GM10266 (cell line): ENCODE measurements around the gene COPS3.

Experiments
- DNase-seq: peaks from one replicate; pipeline ENCODE4 v3.0.0; 2012; ENCODE audit errors: extremely low spot score
- CTCF ChIP-seq: IDR thresholded peaks from 2 replicates; pipeline ENCODE4 v1.5.1; 2012; ENCODE audit warnings: mild to moderate bottlenecking, low read depth; ENCODE audit not compliant: control insufficient read depth, insufficient read depth; ENCODE audit errors: missing control alignments

The COPS3 gene

GRCh38 chr17:17300624-17301568, 19.9 kb upstream of the COPS3 start:
- DNase-seq: peak; percentile 63

DNA sequence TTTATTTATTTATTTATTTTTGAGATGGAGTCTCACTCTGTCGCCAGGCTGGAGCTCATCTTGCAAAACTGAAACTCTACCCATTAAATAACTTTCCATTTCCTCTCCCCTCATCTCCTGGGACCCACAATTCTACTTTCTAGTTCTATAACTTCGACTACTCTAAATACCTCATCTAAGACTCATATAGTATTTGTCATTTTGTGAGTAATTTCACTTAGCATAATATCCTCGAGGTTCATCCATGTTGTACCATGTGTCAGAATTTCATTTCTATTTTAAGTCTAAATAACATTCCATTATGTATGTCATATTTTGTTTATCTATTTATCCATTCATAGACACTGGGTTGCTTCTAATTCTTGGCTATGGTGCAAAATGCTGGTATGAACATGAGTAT, 17.1 kb upstream of the COPS3 start:
- no peak for DNase-seq
- no peak for TF ChIP-seq CTCF

More at GRCh38 chr17:17300624-17301568, 19.9 kb upstream of the COPS3 start:
- TF ChIP-seq CTCF: no peak

DNA sequence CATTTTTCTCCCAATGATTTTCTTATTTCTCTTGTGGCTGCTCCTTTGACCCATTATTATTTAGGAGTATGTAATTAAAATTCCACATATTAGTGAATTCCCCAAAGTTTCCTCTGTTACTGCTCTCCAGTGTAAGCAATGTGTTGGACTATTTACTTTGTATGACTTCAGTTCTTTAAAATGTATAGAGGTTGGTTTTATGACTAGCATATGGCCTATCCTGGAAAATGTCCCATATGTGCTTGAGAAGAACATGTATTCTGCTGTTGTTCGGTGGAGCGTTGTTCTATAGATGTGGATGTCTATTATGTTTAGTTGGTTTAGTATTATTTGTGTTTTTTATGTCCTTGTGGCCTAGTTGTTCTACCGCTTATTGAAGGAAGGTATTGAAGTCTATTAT, 16.2 kb upstream of the COPS3 start:
- TF ChIP-seq CTCF: no peak
- DNase-seq: no peak

DNA sequence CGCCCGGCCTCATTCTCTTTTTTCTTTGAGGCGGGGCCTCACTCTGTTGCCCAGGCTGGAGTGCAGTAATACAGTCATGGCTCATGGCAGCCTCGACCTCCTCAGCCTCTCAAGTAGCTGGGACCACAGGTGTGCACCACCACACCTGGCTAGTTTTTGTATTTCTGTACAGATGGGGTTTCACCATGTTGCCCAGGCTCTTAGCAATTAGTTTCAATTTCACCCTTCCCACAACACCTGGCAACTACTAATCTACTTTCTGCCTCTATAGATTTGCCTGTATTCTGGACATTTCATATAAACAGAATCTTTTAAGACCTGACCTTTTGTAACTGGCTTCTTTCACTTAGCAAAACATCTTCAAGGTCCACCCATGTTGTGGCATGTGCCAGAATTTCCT, 14.1 kb upstream of the COPS3 start:
- no peak for TF ChIP-seq CTCF
- DNase-seq: no peak

DNA sequence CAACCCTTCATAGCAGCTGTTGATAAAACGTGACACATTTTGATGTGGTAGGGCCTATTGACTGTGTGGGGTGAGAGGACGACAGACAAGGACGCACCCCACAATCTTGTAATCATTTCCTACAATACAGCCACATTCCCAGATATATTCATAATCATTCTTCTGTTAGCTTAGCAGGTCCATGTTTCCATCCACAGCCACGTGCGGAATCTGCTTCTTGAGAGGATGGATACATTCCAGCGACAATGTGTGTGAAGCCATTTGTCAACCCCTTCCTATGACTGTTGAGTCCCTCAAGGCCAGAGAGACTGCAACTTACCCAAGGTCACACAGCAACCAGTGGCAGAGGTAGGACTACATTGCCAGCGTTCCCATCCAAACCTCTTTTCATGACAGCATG, 8.7 kb upstream of the COPS3 start:
- DNase-seq: no peak
- TF ChIP-seq CTCF: no peak

GRCh38 chr17:17289086-17289485, 8.0 kb upstream of the COPS3 start:
- no peak for DNase-seq
- TF ChIP-seq CTCF: no peak

DNA sequence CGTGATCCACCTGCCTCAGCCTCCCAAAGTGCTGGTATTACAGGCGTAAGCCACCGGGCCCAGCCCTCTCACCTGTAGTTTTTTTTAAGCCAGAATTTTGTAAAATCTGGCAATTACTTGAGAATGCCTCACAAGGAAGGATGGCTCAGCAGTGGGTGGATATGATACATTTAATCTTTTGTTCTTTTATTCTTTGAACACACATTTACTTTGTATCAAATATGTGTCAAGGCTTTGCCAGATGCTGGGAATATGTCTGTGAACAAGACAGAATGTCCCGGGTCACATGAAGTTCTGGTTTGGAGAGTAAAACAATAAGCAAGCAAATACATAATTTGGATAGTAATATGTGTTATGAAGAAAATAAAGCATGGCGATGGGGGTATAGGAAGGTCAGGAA, 4.9 kb upstream of the COPS3 start:
- DNase-seq: no peak

More for the DNA sequence above, 4.9 kb upstream of the COPS3 start:
- no peak for TF ChIP-seq CTCF
